GM18873 (cell line): ENCODE measurements around the gene LSR.

ENCODE experiments used
- ATAC-seq: cut with Tn5 transposase; IDR thresholded peaks from one replicate; pipeline ENCODE4 v1.9.1; 2021; ENCODE audit warnings: mild to moderate bottlenecking, moderate library complexity, moderate number of reproducible peaks; ENCODE audit not compliant: unreplicated experiment, low FRiP score

LSR gene

GRCh38 chr19:35296644-35297514 lies 48.1 kb downstream of the LSR start:
- ATAC-seq: no peak

- ATAC-seq: no peak
Measured at GRCh38 chr19:35297515-35297848, 48.7 kb downstream of the LSR start.

- ATAC-seq: no peak
Measured at GRCh38 chr19:35297922-35298321, 49.1 kb downstream of the LSR start.

- ATAC-seq: no peak
Measured at GRCh38 chr19:35298561-35298972, 49.8 kb downstream of the LSR start.

- ATAC-seq: no peak
Measured at GRCh38 chr19:35299523-35300338, 50.9 kb downstream of the LSR start.

GRCh38 chr19:35300339-35300649 lies 51.5 kb downstream of the LSR start:
- ATAC-seq: no peak

GRCh38 chr19:35301961-35302360 lies 53.2 kb downstream of the LSR start:
- ATAC-seq: no peak

GRCh38 chr19:35302446-35302845 lies 53.6 kb downstream of the LSR start:
- ATAC-seq: no peak

- no peak for ATAC-seq
Measured at GRCh38 chr19:35303357-35303915, 54.6 kb downstream of the LSR start.

GRCh38 chr19:35304036-35304435 lies 55.2 kb downstream of the LSR start:
- ATAC-seq: no peak

- no peak for ATAC-seq
Measured at GRCh38 chr19:35305181-35305580, 56.4 kb downstream of the LSR start.

- no peak for ATAC-seq
Measured at GRCh38 chr19:35306473-35307246, 57.9 kb downstream of the LSR start.

GRCh38 chr19:35307931-35308330 lies 59.1 kb downstream of the LSR start:
- ATAC-seq: no peak

- ATAC-seq: no peak
Measured at GRCh38 chr19:35308910-35309309, 60.1 kb downstream of the LSR start.

- ATAC-seq: no peak
Measured at GRCh38 chr19:35309481-35310279, 60.9 kb downstream of the LSR start.

GRCh38 chr19:35310331-35310730 lies 61.5 kb downstream of the LSR start:
- no peak for ATAC-seq

- no peak for ATAC-seq
Measured at GRCh38 chr19:35310811-35311465, 62.1 kb downstream of the LSR start.

- no peak for ATAC-seq
Measured at GRCh38 chr19:35311901-35312665, 63.3 kb downstream of the LSR start.

- no peak for ATAC-seq
Measured at GRCh38 chr19:35313587-35313986, 64.8 kb downstream of the LSR start.
